Spleen (tissue), 11 donors: ENCODE measurements around the gene PROSER3. TPM values are rescaled to one million over a fixed set of nuclear protein-coding genes. Genes with fewer than 3 reads are reported as not detected.

Source experiments
- DNase-seq: peaks from one replicate; pipeline ENCODE4 v3.0.0-alpha.2; 2020
- H3K27ac ChIP-seq, 8 donors: fragments of 200-600 bp; sonication (generic) in 7 of 8; 1 replicate in 4 of 8; 2 replicates in 4 of 8; pipeline versions ENCODE4 v1.5.0 to v1.8.0; 2016 to 2021; ENCODE audit warnings: inconsistent platforms in 4 of 8, mild to moderate bottlenecking in 4 of 8, moderate library complexity in 1 of 8
- H3K27me3 ChIP-seq, 7 donors: fragments of 200-600 bp; sonication (generic) in 6 of 7; replicated peaks in 1 of 7; 1 replicate in 4 of 7; 2 replicates in 3 of 7; pipeline versions ENCODE4 v1.5.0 to v1.8.0; 2016 to 2021; ENCODE audit warnings: inconsistent platforms in 3 of 7, mild to moderate bottlenecking in 1 of 7
- H3K36me3 ChIP-seq, 6 donors: fragments of 200-600 bp; sonication (generic) in 5 of 6; 1 replicate in 4 of 6; 2 replicates in 2 of 6; pipeline versions ENCODE4 v1.5.0 to v1.8.0; 2016 to 2021; ENCODE audit warnings: inconsistent platforms in 2 of 6
- H3K4me1 ChIP-seq, 6 donors: fragments of 200-600 bp; sonication (generic) in 5 of 6; 1 replicate in 3 of 6; 2 replicates in 3 of 6; pipeline versions ENCODE4 v1.5.0 to v1.8.0; 2016 to 2021; ENCODE audit warnings: inconsistent platforms in 3 of 6
- H3K4me3 ChIP-seq, 8 donors: fragments of 200-600 bp; sonication (generic) in 7 of 8; 1 replicate in 4 of 8; 2 replicates in 4 of 8; pipeline versions ENCODE4 v1.5.0 to v1.8.0; 2016 to 2021; ENCODE audit warnings: inconsistent platforms in 4 of 8, mild to moderate bottlenecking in 4 of 8, moderate library complexity in 2 of 8
- H3K9me3 ChIP-seq, 8 donors: fragments of 200-600 bp; sonication (generic) in 7 of 8; 1 replicate in 4 of 8; 2 replicates in 4 of 8; pipeline versions ENCODE4 v1.5.0 to v1.8.0; 2016 to 2021; ENCODE audit warnings: inconsistent platforms in 4 of 8
- POLR2A ChIP-seq, 3 donors: fragments of 450-650 bp; IDR thresholded peaks; one replicate each; pipeline ENCODE4 v1.5.1; 2017; ENCODE audit warnings: antibody characterized with exemption in 3 of 3, mild to moderate bottlenecking in 1 of 3
- POLR2AphosphoS5 ChIP-seq, 3 donors: sonication (generic); formaldehyde crosslinking; IDR thresholded peaks; one replicate each; pipeline ENCODE4 v1.5.1; 2017; ENCODE audit warnings: antibody characterized with exemption in 3 of 3
- WGBS, 5 donors: extraction: QIAGEN DNeasy Blood & Tissue Kit in 3 of 5; methylation state at CpG; one replicate each; pipeline versions ENCODE4 v1.1.5 to v1.1.7; 2013 to 2018; 5-methylcytosine and 5-hydroxymethylcytosine counted together
- intact Hi-C: fragments of 100-400 bp; cut with DNase I; formaldehyde crosslinking; loops from one replicate; pipeline ENCODE4 v1.15.0; 2023; ENCODE audit warnings: low total_unique reads
- polyA plus RNA-seq, 3 donors: library from polyadenylated mRNA; stranded (reverse); fragments of 200-250 nt; gene quantifications; one replicate each; pipeline ENCODE4 v1.2.1, GENCODE V29; 2013
- total RNA-seq, 7 donors: library from RNA; depleted of rRNA in 3 of 7; stranded (reverse); fragments of >200 nt in 3 of 7; fragmentation: NEBNext Ultra II Directional in 4 of 7; extraction: Animal tissue kit (Norgen Biotek cat#: 25700) in 4 of 7; gene quantifications; one replicate each; pipeline versions ENCODE4 v1.1.0 to v1.2.1, GENCODE V29; 2016 to 2021
- TF ChIP-seq, protein P1 (sequence below), 11 experiments: fragments of 200-600 bp in 7 of 11; fragments of 450-650 bp in 4 of 11; sonication (generic) in 4 of 11; IDR thresholded peaks in 8 of 11; conservative IDR thresholded peaks in 3 of 11; 1 replicate in 7 of 11; 2 replicates in 4 of 11; pipeline versions ENCODE4 v1.4.0 to v1.8.0; 2016 to 2021; ENCODE audit warnings: antibody characterized with exemption in 11 of 11, inconsistent platforms in 4 of 11, mild to moderate bottlenecking in 1 of 11
- donor health status: healthy with polysubstance abuse.
- donor health status: DM: no; HTN: no; CAD: no; lungs with moderate emphysema.
- donor health status: DM: no; HTN: no; CAD: no.
- donor health status: Bipolar disorder and iron deficiency.
- donor health status: healthy.
- donor health status: DM: no; HTN: no; CAD: no.
- donor health status: DM: yes; HTN: yes; CAD: no.

Gene PROSER3
- total and polyA plus RNA-seq, 10 donors = 2.0 to 25.2 (median 14.8) TPM

DNA sequence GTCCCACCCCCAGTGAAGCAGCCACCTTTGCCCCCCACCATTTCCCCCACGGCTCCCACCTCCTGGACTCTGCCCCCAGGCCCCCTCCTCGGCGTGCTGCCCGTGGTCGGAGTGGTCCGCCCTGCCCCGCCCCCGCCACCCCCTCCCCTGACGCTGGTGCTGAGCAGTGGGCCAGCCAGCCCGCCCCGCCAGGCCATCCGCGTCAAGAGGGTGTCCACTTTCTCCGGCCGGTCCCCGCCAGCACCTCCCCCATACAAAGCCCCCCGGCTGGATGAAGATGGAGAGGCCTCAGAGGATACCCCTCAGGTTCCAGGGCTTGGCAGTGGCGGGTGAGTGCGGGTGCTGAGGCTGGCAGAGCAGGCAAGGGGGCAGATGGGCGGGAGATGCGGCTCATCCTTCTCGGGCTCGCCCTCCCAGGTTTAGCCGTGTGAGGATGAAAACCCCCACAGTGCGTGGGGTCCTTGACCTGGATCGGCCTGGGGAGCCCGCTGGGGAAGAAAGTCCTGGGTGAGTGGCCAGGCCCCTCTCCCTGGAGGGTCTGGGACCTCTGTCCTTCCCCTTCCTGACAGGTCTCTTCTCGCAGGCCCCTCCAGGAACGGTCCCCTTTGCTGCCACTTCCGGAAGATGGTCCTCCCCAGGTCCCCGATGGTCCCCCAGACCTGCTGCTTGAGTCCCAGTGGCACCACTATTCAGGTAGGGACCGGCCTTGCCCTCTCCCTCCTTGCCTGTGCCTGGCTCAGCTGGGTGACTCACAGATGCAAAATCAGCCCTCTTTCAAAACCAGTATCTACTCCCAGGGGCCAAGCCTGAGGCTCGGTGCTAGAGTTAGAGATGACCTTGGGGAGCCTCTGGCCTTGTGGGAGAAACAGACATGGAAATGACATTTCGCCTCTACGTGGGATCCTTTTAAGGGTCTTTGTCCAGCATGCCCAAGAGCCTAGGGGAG lies 24.5 kb upstream of the PROSER3 start:
- WGBS, 5 donors = 90 to 93% (median 91%) methylated on average over 21 to 35 of the region's 35 CpGs
- Histone ChIP-seq H3K4me3 (no peak overlapping the region), H3K4me1 (peaks cover 0 to 17% (median 2%) of the 10 kb centered on the region in 6 donors), H3K27me3 (no peaks in the 10 kb centered on the region), H3K9me3 (no peaks in the 10 kb centered on the region), H3K36me3 (peaks cover 0 to 100% (median 100%) of the 10 kb centered on the region in 6 donors), H3K27ac (peak overlapping the region in 1 of 8 donors; percentile 6)
- intact Hi-C loops = no loop called here
- TF ChIP-seq POLR2A (IDR thresholded peaks at IDR 0.05) = no peak
- TF ChIP-seq POLR2AphosphoS5 (IDR thresholded peaks at IDR 0.05) = peak in 2 of 3 donors; percentile 21 to 45
- no peak for DNase-seq

GRCh38 chr19:35734273-35734672 lies 23.7 kb upstream of the PROSER3 start:
- peaks cover 0 to 25% (median 4%) of the 10 kb centered on the region in 6 donors for H3K4me1 ChIP-seq
- peak overlapping the region in 1 of 8 donors; percentile 6 for H3K27ac ChIP-seq
- no peaks in the 10 kb centered on the region for H3K9me3 ChIP-seq
- TF ChIP-seq POLR2A (IDR thresholded peaks at IDR 0.05) = no peak
- peak in 2 of 3 donors; percentile 24 to 55 for TF ChIP-seq POLR2AphosphoS5 (IDR thresholded peaks at IDR 0.05)
- TF ChIP-seq, protein P1, sequence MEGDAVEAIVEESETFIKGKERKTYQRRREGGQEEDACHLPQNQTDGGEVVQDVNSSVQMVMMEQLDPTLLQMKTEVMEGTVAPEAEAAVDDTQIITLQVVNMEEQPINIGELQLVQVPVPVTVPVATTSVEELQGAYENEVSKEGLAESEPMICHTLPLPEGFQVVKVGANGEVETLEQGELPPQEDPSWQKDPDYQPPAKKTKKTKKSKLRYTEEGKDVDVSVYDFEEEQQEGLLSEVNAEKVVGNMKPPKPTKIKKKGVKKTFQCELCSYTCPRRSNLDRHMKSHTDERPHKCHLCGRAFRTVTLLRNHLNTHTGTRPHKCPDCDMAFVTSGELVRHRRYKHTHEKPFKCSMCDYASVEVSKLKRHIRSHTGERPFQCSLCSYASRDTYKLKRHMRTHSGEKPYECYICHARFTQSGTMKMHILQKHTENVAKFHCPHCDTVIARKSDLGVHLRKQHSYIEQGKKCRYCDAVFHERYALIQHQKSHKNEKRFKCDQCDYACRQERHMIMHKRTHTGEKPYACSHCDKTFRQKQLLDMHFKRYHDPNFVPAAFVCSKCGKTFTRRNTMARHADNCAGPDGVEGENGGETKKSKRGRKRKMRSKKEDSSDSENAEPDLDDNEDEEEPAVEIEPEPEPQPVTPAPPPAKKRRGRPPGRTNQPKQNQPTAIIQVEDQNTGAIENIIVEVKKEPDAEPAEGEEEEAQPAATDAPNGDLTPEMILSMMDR (IDR thresholded peaks at IDR 0.05 in 8 of 11, conservative IDR thresholded peaks at IDR 0.05 in 3 of 11) = no peak
- DNase-seq = no peak
- intact Hi-C loops = no loop called here
- no peaks in the 10 kb centered on the region for H3K27me3 ChIP-seq
- 93 to 98% (median 96%) methylated on average over 8 of the region's 8 CpGs for WGBS, 5 donors
- H3K36me3 ChIP-seq = peaks cover 0 to 100% (median 99%) of the 10 kb centered on the region in 6 donors
- H3K4me3 ChIP-seq = no peak overlapping the region

DNA sequence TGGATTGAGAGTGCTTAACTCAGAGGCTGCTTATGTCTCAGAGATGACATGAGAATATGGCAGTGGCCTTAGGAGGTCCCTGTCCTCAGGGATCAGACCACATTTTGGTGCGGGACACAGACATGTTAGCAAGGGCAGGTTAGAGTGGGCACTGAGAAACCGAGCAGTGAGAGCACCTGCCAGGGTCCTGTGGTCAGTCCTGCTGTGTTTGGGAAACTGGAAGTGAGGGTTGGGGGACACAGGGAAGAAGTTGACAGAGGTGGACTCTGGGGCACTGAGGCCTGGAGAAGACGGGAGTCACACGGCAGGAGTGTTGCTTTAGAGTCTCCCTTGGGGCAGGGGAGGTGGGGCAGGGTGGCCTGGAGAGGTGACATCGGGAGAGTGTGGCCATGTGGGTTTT lies 23.1 kb upstream of the PROSER3 start:
- H3K4me3 ChIP-seq = no peak overlapping the region
- no peak overlapping the region for H3K27ac ChIP-seq
- H3K4me1 ChIP-seq = peaks cover 3 to 31% (median 10%) of the 10 kb centered on the region in 6 donors
- no peak for DNase-seq
- intact Hi-C loops = no loop called here
- H3K9me3 ChIP-seq = no peaks in the 10 kb centered on the region
- WGBS, 5 donors = 88 to 96% (median 93%) methylated on average over 4 to 5 of the region's 5 CpGs
- H3K27me3 ChIP-seq = no peaks in the 10 kb centered on the region
- TF ChIP-seq POLR2A (IDR thresholded peaks at IDR 0.05) (no peak), POLR2AphosphoS5 (IDR thresholded peaks at IDR 0.05) (no peak)
- TF ChIP-seq, protein P1 (IDR thresholded peaks at IDR 0.05 in 8 of 11, conservative IDR thresholded peaks at IDR 0.05 in 3 of 11) = no peak
- peaks cover 0 to 98% (median 95%) of the 10 kb centered on the region in 6 donors for H3K36me3 ChIP-seq

DNA sequence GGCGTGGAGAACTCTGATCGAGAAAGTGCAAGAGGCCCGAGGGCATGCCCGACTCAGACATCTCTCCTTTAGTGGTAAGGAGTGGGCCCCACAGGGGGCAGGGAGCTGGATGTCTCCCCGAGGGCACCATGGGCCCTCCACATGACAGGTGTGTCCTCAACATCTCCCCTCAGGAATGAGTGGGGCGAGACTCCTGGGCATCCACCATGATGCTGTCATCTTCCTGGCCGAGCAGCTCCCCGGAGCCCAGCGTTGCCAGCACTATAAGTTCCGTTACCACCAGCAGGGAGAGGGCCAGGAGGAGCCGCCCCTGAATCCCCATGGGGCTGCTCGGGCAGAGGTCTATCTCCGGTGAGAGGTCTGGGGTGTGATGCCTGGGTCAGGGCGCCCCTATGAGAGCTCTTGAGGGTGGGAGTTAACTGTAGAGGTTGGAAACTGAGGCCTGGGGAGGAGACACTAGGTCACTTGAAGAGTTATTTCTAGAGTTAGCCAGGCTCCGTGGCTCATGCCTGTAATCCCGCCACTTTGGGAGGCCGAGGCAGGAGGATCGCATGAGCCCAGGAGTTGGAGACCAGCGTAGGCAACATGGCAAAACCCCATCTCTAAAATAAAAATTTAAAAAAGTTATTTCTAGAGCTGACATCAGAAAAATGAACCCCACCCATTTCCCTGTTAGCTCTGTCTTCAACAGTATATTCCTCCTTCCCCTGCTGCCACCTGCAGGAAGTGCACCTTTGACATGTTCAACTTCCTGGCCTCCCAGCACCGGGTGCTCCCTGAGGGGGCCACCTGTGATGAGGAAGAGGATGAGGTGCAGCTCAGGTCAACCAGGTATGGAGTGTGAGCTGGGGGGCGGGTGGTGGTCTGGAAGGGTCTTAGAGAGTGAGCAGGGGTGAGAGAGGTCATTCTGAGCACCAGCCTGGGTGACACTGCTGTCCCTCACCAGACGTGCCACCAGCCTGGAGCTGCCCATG lies 20.8 kb upstream of the PROSER3 start:
- 82 to 89% (median 85%) methylated on average over 15 to 22 of the region's 22 CpGs for WGBS, 5 donors
- H3K36me3 ChIP-seq = peaks cover 0 to 75% (median 72%) of the 10 kb centered on the region in 6 donors

More for the DNA sequence above, 20.8 kb upstream of the PROSER3 start:
- Histone ChIP-seq H3K27me3 (no peaks in the 10 kb centered on the region), H3K9me3 (no peaks in the 10 kb centered on the region), H3K27ac (peak overlapping the region in 2 of 8 donors; percentile 19 to 46), H3K4me1 (peaks cover 8 to 54% (median 29%) of the 10 kb centered on the region in 6 donors), H3K4me3 (no peak overlapping the region)
- TF ChIP-seq POLR2A (IDR thresholded peaks at IDR 0.05) (no peak), POLR2AphosphoS5 (IDR thresholded peaks at IDR 0.05) (peak in 2 of 3 donors; percentile 34 to 70)
- TF ChIP-seq, protein P1 (IDR thresholded peaks at IDR 0.05 in 8 of 11, conservative IDR thresholded peaks at IDR 0.05 in 3 of 11) = peak in 2 of 11 experiments; percentile 9 to 12
- no peak for DNase-seq
- intact Hi-C loops = no loop called here
